ENCODE measurements around the gene GAN.

DNA sequence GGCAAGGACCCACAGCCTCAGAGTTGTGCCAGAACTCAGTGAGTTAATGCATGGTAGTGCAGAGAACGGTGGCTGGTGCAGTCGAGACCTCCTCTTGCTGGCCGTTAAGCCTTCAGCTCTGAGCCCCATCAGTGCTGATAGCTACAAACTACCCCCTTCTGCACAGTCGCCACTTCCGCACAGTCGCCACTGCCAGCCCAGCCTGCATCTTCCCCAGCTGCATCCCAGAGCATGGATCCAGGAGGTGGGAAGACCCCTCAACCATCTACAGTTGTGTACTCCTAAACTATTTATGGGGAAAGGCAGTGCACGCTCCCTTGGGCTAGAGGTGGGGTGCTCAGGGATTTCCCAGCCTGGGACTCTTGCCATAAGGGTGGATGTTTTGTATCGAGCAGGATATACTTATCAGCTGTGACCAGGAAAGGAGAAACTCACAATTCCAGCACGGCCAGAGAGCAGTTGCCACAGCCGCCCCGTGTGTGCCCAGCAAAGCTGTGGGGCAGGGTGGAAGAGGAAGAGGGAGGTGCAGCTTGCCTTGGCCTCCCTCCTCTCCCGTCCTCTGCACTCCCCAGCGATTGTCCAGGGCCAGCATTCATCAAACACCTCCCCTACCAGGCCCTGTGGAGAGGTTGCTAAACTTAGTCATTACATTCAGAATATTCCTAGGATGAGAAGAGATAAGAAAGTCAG, 80.3 kb downstream of the GAN start:
- TF ChIP-seq, protein P1, sequence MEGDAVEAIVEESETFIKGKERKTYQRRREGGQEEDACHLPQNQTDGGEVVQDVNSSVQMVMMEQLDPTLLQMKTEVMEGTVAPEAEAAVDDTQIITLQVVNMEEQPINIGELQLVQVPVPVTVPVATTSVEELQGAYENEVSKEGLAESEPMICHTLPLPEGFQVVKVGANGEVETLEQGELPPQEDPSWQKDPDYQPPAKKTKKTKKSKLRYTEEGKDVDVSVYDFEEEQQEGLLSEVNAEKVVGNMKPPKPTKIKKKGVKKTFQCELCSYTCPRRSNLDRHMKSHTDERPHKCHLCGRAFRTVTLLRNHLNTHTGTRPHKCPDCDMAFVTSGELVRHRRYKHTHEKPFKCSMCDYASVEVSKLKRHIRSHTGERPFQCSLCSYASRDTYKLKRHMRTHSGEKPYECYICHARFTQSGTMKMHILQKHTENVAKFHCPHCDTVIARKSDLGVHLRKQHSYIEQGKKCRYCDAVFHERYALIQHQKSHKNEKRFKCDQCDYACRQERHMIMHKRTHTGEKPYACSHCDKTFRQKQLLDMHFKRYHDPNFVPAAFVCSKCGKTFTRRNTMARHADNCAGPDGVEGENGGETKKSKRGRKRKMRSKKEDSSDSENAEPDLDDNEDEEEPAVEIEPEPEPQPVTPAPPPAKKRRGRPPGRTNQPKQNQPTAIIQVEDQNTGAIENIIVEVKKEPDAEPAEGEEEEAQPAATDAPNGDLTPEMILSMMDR (IDR thresholded peaks at IDR 0.05) = no peak
- no peak for TF ChIP-seq POLR2A (IDR thresholded peaks at IDR 0.05)
- TF ChIP-seq EP300 (IDR thresholded peaks at IDR 0.05) = no peak
- no peak for TF ChIP-seq POLR2AphosphoS5 (IDR thresholded peaks at IDR 0.05)

Measured in gastroesophageal sphincter (tissue), 3 donors.